ENCODE data around the gene RAET1E.

DNA sequence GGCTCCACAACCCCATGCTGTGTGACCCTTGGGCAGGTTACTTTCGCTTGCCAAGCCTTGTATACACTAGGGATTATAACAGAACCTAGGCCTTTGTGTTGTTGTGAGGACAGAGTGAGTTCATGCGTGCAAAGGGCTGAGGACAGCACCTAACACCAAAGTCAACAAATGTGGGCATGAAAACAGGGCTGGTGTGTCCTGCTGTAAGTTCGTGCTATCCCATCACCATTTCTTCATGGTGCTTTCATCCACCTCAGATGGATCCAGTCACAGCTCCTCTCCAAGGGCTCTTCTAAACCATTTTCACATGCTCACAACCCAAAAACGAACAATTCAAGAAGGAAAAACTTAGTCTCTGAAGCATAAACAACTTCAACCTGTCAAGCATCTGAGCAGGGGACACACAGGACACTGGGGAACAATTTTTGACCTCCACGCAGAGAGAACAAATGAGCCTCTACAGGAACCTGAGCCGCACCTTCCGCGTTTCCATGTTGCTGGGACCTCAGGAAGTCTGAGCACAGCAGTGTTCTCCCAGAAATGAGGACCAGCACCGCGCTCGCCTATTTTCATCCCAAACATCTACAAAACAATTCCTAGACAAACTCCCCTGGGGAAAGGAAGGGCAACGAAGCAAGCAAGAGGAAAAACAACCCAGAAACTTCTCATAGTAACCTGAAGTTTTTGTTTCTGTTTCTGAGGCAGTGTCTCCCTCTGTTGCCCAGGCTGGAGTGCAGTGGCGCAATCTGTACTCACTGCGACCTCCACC, 36.9 kb downstream of the RAET1E start:
- TF ChIP-seq, protein P1, sequence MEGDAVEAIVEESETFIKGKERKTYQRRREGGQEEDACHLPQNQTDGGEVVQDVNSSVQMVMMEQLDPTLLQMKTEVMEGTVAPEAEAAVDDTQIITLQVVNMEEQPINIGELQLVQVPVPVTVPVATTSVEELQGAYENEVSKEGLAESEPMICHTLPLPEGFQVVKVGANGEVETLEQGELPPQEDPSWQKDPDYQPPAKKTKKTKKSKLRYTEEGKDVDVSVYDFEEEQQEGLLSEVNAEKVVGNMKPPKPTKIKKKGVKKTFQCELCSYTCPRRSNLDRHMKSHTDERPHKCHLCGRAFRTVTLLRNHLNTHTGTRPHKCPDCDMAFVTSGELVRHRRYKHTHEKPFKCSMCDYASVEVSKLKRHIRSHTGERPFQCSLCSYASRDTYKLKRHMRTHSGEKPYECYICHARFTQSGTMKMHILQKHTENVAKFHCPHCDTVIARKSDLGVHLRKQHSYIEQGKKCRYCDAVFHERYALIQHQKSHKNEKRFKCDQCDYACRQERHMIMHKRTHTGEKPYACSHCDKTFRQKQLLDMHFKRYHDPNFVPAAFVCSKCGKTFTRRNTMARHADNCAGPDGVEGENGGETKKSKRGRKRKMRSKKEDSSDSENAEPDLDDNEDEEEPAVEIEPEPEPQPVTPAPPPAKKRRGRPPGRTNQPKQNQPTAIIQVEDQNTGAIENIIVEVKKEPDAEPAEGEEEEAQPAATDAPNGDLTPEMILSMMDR (IDR thresholded peaks at IDR 0.05) = no peak
- TF ChIP-seq POLR2A (IDR thresholded peaks at IDR 0.05) (no peak), EP300 (IDR thresholded peaks at IDR 0.05) (no peak)

All from sigmoid colon (tissue), 4 donors.